ENCODE data around the gene MEGF10.

The MEGF10 gene

GRCh38 chr5:127331890-127332649 is 41.5 kb downstream of the MEGF10 start:
- DNase-seq: no peak

- DNase-seq: no peak
These were observed 42.9 kb downstream of the MEGF10 start for GRCh38 chr5:127333483-127333882.

GRCh38 chr5:127335381-127335780 is 44.8 kb downstream of the MEGF10 start:
- no peak for DNase-seq

- DNase-seq: no peak
These were observed 47.3 kb downstream of the MEGF10 start for GRCh38 chr5:127337876-127338275.

- no peak for DNase-seq
These were observed 47.9 kb downstream of the MEGF10 start for GRCh38 chr5:127338501-127338900.

- no peak for DNase-seq
These were observed 50.0 kb downstream of the MEGF10 start for GRCh38 chr5:127340606-127341005.

- DNase-seq: no peak
These were observed 51.8 kb downstream of the MEGF10 start for GRCh38 chr5:127342364-127342763.

GRCh38 chr5:127343313-127343712 is 52.7 kb downstream of the MEGF10 start:
- no peak for DNase-seq

- no peak for DNase-seq
These were observed 53.3 kb downstream of the MEGF10 start for GRCh38 chr5:127343866-127344265.

- DNase-seq: no peak
These were observed 54.3 kb downstream of the MEGF10 start for GRCh38 chr5:127344931-127345330.

GRCh38 chr5:127351418-127351817 is 60.8 kb downstream of the MEGF10 start:
- no peak for DNase-seq

GRCh38 chr5:127352068-127352467 is 61.5 kb downstream of the MEGF10 start:
- no peak for DNase-seq

GRCh38 chr5:127353327-127353726 is 62.7 kb downstream of the MEGF10 start:
- DNase-seq: no peak

GRCh38 chr5:127353796-127354195 is 63.2 kb downstream of the MEGF10 start:
- no peak for DNase-seq

- DNase-seq: peak; percentile 15
These were observed 64.7 kb downstream of the MEGF10 start for GRCh38 chr5:127355337-127355736.

GRCh38 chr5:127358284-127358683 is 67.7 kb downstream of the MEGF10 start:
- DNase-seq: no peak

- no peak for DNase-seq
These were observed 68.1 kb downstream of the MEGF10 start for GRCh38 chr5:127358740-127359139.

GRCh38 chr5:127359502-127359901 is 68.9 kb downstream of the MEGF10 start:
- DNase-seq: no peak

- DNase-seq: no peak
These were observed 72.8 kb downstream of the MEGF10 start for GRCh38 chr5:127363403-127363802.

- no peak for DNase-seq
These were observed 76.4 kb downstream of the MEGF10 start for GRCh38 chr5:127367029-127367428.

GRCh38 chr5:127367946-127368465 is 77.4 kb downstream of the MEGF10 start:
- DNase-seq: no peak

- no peak for DNase-seq
These were observed 79.2 kb downstream of the MEGF10 start for GRCh38 chr5:127369796-127370195.

GRCh38 chr5:127370631-127371030 is 80.0 kb downstream of the MEGF10 start:
- DNase-seq: no peak

GRCh38 chr5:127373858-127374491 is 83.4 kb downstream of the MEGF10 start:
- no peak for DNase-seq
